Panc1 (cell line): ENCODE data around the gene STMP1. TPM values are rescaled to one million over a fixed set of nuclear protein-coding genes. Genes with fewer than 3 reads are reported as not detected.

ENCODE experiments used
- ATAC-seq: fragments of 200-7000 bp; cut with Tn5 transposase; 2 replicates; pipeline ENCODE4 v1.9.1; 2020; ENCODE audit warnings: mild to moderate bottlenecking, moderate library complexity
- BruUV-seq: library from RNA; stranded (reverse); fragments of 400-500 nt; replicated peaks from 2 replicates; lab custom pipeline; 2021; lab: Mats Ljungman, UMichigan
- CTCF ChIA-PET: fragments of 300-600 bp; sonication (Branson Sonifier 250); formaldehyde crosslinking; loops from one replicate; lab custom pipeline; 2022; ENCODE audit warnings: antibody characterized with exemption; lab: Charles Lee
- POLR2A ChIA-PET: fragments of 300-600 bp; sonication (Branson Sonifier 250); formaldehyde crosslinking; loops from one replicate; lab custom pipeline; 2022; ENCODE audit warnings: antibody characterized with exemption; lab: Charles Lee
- DNase-seq: peaks from one replicate; pipeline ENCODE4 v3.0.0-alpha.2; 2010; ENCODE audit warnings: low read depth, low spot score
- H3K27ac ChIP-seq: 2 replicates; pipeline ENCODE4 v1.5.1; 2011; ENCODE audit warnings: mild to moderate bottlenecking, low read length, inconsistent platforms
- H3K27me3 ChIP-seq: fragments of 200-500 bp; sonication (Bioruptor generic); 2 replicates; pipeline ENCODE4 v1.6.0; 2014; ENCODE audit warnings: low read length, inconsistent platforms; ENCODE audit not compliant: control insufficient read depth, insufficient read depth
- H3K36me3 ChIP-seq: fragments of 200-500 bp; sonication (Bioruptor generic); 2 replicates; pipeline ENCODE4 v1.5.1; 2014; ENCODE audit warnings: inconsistent platforms, mild to moderate bottlenecking, low read length, moderate library complexity; ENCODE audit not compliant: control insufficient read depth, insufficient read depth
- H3K4me1 ChIP-seq: 2 replicates; pipeline ENCODE4 v1.5.1; 2011; ENCODE audit warnings: inconsistent platforms, mild to moderate bottlenecking, low read length, moderate library complexity; ENCODE audit not compliant: control insufficient read depth, insufficient read depth
- H3K4me3 ChIP-seq, 2 experiments: 2 replicates each; pipeline ENCODE4 v1.5.1; 2011 to 2012; ENCODE audit warnings: low read depth in 2 of 2, low read length in 2 of 2, mild to moderate bottlenecking in 2 of 2, inconsistent platforms in 1 of 2, moderate library complexity in 1 of 2
- H3K9me3 ChIP-seq: fragments of 200-500 bp; sonication (Bioruptor generic); 2 replicates; pipeline ENCODE4 v1.5.1; 2014; ENCODE audit warnings: low read depth, mild to moderate bottlenecking, inconsistent platforms, low read length, moderate library complexity; ENCODE audit not compliant: control insufficient read depth, insufficient read depth
- POLR2AphosphoS5 ChIP-seq: IDR thresholded peaks from 2 replicates; pipeline ENCODE4 v1.6.1; 2012; ENCODE audit warnings: mild to moderate bottlenecking, low read depth, low read length, moderate library complexity
- SIN3A ChIP-seq: IDR thresholded peaks from 2 replicates; pipeline ENCODE4 v1.6.1; 2012; ENCODE audit warnings: low read depth, mild to moderate bottlenecking, low read length, moderate library complexity, borderline replicate concordance; ENCODE audit not compliant: insufficient read depth
- TCF7L2 ChIP-seq: IDR thresholded peaks from 2 replicates; pipeline ENCODE4 v1.6.1; 2011; ENCODE audit warnings: mild to moderate bottlenecking, low read depth, low read length, inconsistent platforms
- in situ Hi-C: cut with HindIII; loops from 2 replicates; pipeline ENCODE4 v1.10.0; 2016; ENCODE audit warnings: low sequenced_read_pairs, low pct_unique_long_range_greater_than_20kb
- intact Hi-C: fragments of 100-400 bp; cut with micrococcal nuclease; formaldehyde crosslinking; loops from one replicate; pipeline ENCODE4 v1.10.0; 2022; ENCODE audit not compliant: unreplicated experiment
- total RNA-seq: library from RNA; stranded (reverse); gene quantifications from one replicate; pipeline ENCODE4 v1.2.1, GENCODE V29; 2021; ENCODE audit not compliant: unreplicated experiment
- TF ChIP-seq, protein P1 (sequence below): fragments of 450-650 bp; IDR thresholded peaks from 2 replicates; pipeline ENCODE4 v1.5.1; 2017; ENCODE audit warnings: mild to moderate bottlenecking
- TF ChIP-seq, protein P2 (sequence below), 2 experiments: IDR thresholded peaks; 2 replicates each; pipeline ENCODE4 v1.6.1; 2011 to 2012; ENCODE audit warnings: low read depth in 2 of 2, control low read depth in 1 of 2, low read length in 1 of 2, mild to moderate bottlenecking in 1 of 2, moderate library complexity in 1 of 2; ENCODE audit not compliant: insufficient read depth in 1 of 2

The STMP1 gene
- total RNA-seq, 1 experiment from 2014 or later: 29.5 TPM

DNA sequence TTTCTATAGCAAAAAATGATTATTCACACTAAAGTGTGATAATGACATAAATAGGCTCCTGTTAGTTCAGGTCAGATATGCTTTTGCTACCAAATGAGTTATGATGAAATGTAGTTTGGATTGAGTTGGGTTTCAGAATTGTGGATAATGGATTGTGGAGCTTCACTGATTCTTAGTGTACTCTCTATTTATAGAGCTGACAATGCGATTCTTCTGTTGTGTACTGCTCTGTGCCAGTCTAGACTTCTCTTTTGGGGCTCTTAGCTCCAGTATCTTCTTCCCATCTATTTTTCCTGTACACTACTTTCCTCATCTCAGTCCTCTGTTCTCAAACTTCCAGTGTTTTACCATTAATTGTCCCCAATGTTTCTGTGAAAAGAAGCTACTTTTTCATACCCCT, 7.5 kb downstream of the STMP1 start:
- Histone ChIP-seq H3K27me3 (no peaks in the 10 kb centered on the region), H3K4me3 (no peak overlapping the region), H3K9me3 (no peaks in the 10 kb centered on the region), H3K27ac (no peak overlapping the region), H3K36me3 (peaks cover 5% of the 10 kb centered on the region; the same call in 1 of the 2 replicates), H3K4me1 (peaks cover 3% of the 10 kb centered on the region; the same call in 1 of the 2 replicates)
- TF ChIP-seq SIN3A: no peak
- TF ChIP-seq, protein P1, sequence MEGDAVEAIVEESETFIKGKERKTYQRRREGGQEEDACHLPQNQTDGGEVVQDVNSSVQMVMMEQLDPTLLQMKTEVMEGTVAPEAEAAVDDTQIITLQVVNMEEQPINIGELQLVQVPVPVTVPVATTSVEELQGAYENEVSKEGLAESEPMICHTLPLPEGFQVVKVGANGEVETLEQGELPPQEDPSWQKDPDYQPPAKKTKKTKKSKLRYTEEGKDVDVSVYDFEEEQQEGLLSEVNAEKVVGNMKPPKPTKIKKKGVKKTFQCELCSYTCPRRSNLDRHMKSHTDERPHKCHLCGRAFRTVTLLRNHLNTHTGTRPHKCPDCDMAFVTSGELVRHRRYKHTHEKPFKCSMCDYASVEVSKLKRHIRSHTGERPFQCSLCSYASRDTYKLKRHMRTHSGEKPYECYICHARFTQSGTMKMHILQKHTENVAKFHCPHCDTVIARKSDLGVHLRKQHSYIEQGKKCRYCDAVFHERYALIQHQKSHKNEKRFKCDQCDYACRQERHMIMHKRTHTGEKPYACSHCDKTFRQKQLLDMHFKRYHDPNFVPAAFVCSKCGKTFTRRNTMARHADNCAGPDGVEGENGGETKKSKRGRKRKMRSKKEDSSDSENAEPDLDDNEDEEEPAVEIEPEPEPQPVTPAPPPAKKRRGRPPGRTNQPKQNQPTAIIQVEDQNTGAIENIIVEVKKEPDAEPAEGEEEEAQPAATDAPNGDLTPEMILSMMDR: no peak
- TF ChIP-seq, protein P2, sequence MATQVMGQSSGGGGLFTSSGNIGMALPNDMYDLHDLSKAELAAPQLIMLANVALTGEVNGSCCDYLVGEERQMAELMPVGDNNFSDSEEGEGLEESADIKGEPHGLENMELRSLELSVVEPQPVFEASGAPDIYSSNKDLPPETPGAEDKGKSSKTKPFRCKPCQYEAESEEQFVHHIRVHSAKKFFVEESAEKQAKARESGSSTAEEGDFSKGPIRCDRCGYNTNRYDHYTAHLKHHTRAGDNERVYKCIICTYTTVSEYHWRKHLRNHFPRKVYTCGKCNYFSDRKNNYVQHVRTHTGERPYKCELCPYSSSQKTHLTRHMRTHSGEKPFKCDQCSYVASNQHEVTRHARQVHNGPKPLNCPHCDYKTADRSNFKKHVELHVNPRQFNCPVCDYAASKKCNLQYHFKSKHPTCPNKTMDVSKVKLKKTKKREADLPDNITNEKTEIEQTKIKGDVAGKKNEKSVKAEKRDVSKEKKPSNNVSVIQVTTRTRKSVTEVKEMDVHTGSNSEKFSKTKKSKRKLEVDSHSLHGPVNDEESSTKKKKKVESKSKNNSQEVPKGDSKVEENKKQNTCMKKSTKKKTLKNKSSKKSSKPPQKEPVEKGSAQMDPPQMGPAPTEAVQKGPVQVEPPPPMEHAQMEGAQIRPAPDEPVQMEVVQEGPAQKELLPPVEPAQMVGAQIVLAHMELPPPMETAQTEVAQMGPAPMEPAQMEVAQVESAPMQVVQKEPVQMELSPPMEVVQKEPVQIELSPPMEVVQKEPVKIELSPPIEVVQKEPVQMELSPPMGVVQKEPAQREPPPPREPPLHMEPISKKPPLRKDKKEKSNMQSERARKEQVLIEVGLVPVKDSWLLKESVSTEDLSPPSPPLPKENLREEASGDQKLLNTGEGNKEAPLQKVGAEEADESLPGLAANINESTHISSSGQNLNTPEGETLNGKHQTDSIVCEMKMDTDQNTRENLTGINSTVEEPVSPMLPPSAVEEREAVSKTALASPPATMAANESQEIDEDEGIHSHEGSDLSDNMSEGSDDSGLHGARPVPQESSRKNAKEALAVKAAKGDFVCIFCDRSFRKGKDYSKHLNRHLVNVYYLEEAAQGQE (IDR thresholded peaks at IDR 0.05; ENCODE audit: insufficient read depth in 1 of 2, low read depth in 2 of 2, low read length in 1 of 2): no peak
- no peak for TF ChIP-seq POLR2AphosphoS5
- no peak for TF ChIP-seq TCF7L2
- intact Hi-C loops (loop anchor here (5.0 kb wide), 1 partner anchor 128 kb away; no protein-coding TSS in a partner anchor), in situ Hi-C loops (no loop called here)
- ATAC-seq (no peak), DNase-seq (no peak)
- no TSS peak for BruUV-seq
- CTCF ChIA-PET: no interaction called here
- POLR2A ChIA-PET: interaction anchor here (0.6 kb wide), 1 partner anchor 654 kb away, joined by 3 read pairs; no protein-coding TSS in a partner anchor

DNA sequence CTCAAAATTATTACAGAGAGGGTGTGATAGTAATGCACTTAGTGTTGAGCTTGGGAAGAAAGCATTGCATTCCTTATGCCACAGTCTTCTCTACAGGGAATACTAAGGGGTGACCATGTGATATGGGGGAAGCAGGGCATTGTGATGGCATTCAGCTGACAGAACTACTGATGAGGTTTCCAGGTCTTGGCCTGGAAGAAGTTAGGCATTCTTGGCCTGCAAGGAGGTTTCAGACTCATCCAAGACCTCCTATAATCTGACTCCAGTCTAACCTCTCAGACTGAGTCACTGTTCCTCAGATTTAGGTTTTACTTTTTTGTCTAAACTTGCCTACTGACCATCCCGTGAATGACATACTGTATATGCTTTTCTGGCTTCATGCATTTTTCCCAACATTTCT, 7.9 kb downstream of the STMP1 start:
- in situ Hi-C loops (no loop called here), intact Hi-C loops (loop anchor here (5.0 kb wide), 1 partner anchor 127 kb away; no protein-coding TSS in a partner anchor)
- no TSS peak for BruUV-seq
- H3K36me3 ChIP-seq: peaks cover 5% of the 10 kb centered on the region
- TF ChIP-seq, protein P1: no peak
- TF ChIP-seq SIN3A (no peak), POLR2AphosphoS5 (no peak), TCF7L2 (no peak)
- TF ChIP-seq, protein P2 (IDR thresholded peaks at IDR 0.05; ENCODE audit: insufficient read depth in 1 of 2, low read depth in 2 of 2, low read length in 1 of 2): no peak
- DNase-seq (no peak), ATAC-seq (no peak)
- POLR2A ChIA-PET: interaction anchor here (0.6 kb wide), 1 partner anchor 654 kb away, joined by 3 read pairs; no protein-coding TSS in a partner anchor
- peaks cover 3% of the 10 kb centered on the region; the same call in 1 of the 2 replicates for H3K4me1 ChIP-seq
- H3K27me3 ChIP-seq: no peaks in the 10 kb centered on the region
- H3K4me3 ChIP-seq: no peak overlapping the region
- no peaks in the 10 kb centered on the region for H3K9me3 ChIP-seq
- CTCF ChIA-PET: no interaction called here
- H3K27ac ChIP-seq: no peak overlapping the region
